K562 (cell line): Measurements from ENCODE around the gene ZNF648. TPM values are rescaled to one million over a fixed set of nuclear protein-coding genes. Genes with fewer than 3 reads are reported as not detected.
"Not testable (repeated sequence)": the region's sequence is repeated elsewhere in the genome, so short reads cannot be mapped to it uniquely, and the experiment has no call there.

ENCODE experiments used
- ATAC-seq: fragments of 200-7000 bp; cut with Tn5 transposase; 3 replicates; pipeline ENCODE4 v1.9.1; 2020; ENCODE audit warnings: moderate library complexity
- BruUV-seq: library from RNA; stranded (reverse); fragments of 400-500 nt; replicated peaks from 2 replicates; lab custom pipeline; 2021; lab: Mats Ljungman, UMichigan
- CTCF ChIA-PET: fragments of 300-600 bp; formaldehyde crosslinking; extraction: SDS; loops from one replicate; lab custom pipeline; 2021; ENCODE audit warnings: low intra/inter-chr PET ratio; lab: Yijun Ruan, JAX
- POLR2A ChIA-PET: fragments of 300-600, 350-650 bp; sonication (Branson Sonifier 250); formaldehyde crosslinking; extraction: SDS; loops from one replicate; lab custom pipeline; 2021; ENCODE audit warnings: antibody characterized with exemption, inconsistent platforms; lab: Yijun Ruan, JAX
- DNase-seq, 4 experiments: peaks; one replicate each; pipeline versions ENCODE4 v3.0.0 to v3.0.0-alpha.2; 2011 to 2018; ENCODE audit warnings: low spot score in 3 of 4, mixed read lengths in 3 of 4; ENCODE audit errors: extremely low read depth in 1 of 4
- FAIRE-seq: peaks from 2 replicates; lab custom pipeline; 2011; peaks lifted over from hg19 to GRCh38; lab: Jason Lieb, UNC
- H2AFZ ChIP-seq: 2 replicates; pipeline ENCODE4 v1.6.0; 2011; ENCODE audit warnings: low read depth, low read length, control low read depth, inconsistent platforms
- H3K27ac ChIP-seq: fragments of 200-600 bp; 3 replicates; pipeline ENCODE4 v1.8.0; 2011; ENCODE audit warnings: low read depth, mild to moderate bottlenecking, control low read depth, inconsistent platforms, low read length, moderate library complexity, mixed read lengths; ENCODE audit errors: extremely low read depth
- H3K27me3 ChIP-seq, 2 experiments: fragments of 300-600 bp in 1 of 2; 2 replicates in 1 of 2; 3 replicates in 1 of 2; pipeline versions ENCODE4 v1.6.0 to v1.8.0; 2011; ENCODE audit warnings: inconsistent platforms in 2 of 2, low read length in 2 of 2, mild to moderate bottlenecking in 1 of 2, mixed read lengths in 1 of 2, moderate library complexity in 1 of 2; ENCODE audit not compliant: control insufficient read depth in 2 of 2, insufficient read depth in 2 of 2
- H3K36me3 ChIP-seq: fragments of 300-600 bp; 3 replicates; pipeline ENCODE4 v1.8.0; 2011; ENCODE audit warnings: mild to moderate bottlenecking, low read length, inconsistent platforms; ENCODE audit not compliant: control insufficient read depth, insufficient read depth
- H3K4me1 ChIP-seq, 2 experiments: fragments of 200-600 bp in 1 of 2; replicated peaks in 1 of 2; 2 replicates in 1 of 2; 3 replicates in 1 of 2; pipeline versions ENCODE4 v1.5.1 to v1.8.0; 2011; ENCODE audit warnings: inconsistent platforms in 2 of 2, low read length in 2 of 2, mild to moderate bottlenecking in 1 of 2, mixed read lengths in 1 of 2, moderate library complexity in 1 of 2; ENCODE audit not compliant: control insufficient read depth in 2 of 2, insufficient read depth in 2 of 2
- H3K4me2 ChIP-seq: 2 replicates; pipeline ENCODE4 v1.6.1; 2011; ENCODE audit warnings: low read length, control low read depth, inconsistent platforms, mixed read lengths; ENCODE audit not compliant: insufficient read depth
- H3K4me3 ChIP-seq: fragments of 200-600 bp; sonication (generic), shearing (Covaris generic); 2 replicates; pipeline ENCODE4 v1.5.1; 2016; ENCODE audit warnings: control low read depth, inconsistent platforms
- H3K79me2 ChIP-seq: fragments of 200-600 bp; 3 replicates; pipeline ENCODE4 v1.8.0; 2011; ENCODE audit warnings: low read length, inconsistent platforms; ENCODE audit not compliant: control insufficient read depth, insufficient read depth
- H3K9ac ChIP-seq, 2 experiments: 2 replicates each; pipeline versions ENCODE4 v1.6.0 to v1.6.1; 2011; ENCODE audit warnings: low read depth in 2 of 2, low read length in 2 of 2, control low read depth in 1 of 2, inconsistent platforms in 1 of 2, mild to moderate bottlenecking in 1 of 2, mixed read lengths in 1 of 2; ENCODE audit not compliant: insufficient read depth in 1 of 2
- H3K9me1 ChIP-seq: one replicate; pipeline ENCODE4 v1.6.0; 2011; ENCODE audit warnings: inconsistent platforms, mild to moderate bottlenecking, low read length, moderate library complexity; ENCODE audit not compliant: control insufficient read depth, insufficient read depth
- H3K9me3 ChIP-seq: replicated peaks from 2 replicates; pipeline ENCODE4 v1.5.1; 2011; ENCODE audit warnings: low read depth, low read length, inconsistent platforms; ENCODE audit not compliant: control insufficient read depth, insufficient read depth
- H4K20me1 ChIP-seq: replicated peaks from 2 replicates; pipeline ENCODE4 v1.6.1; 2011; ENCODE audit warnings: low read length, inconsistent platforms, mixed read lengths; ENCODE audit not compliant: control insufficient read depth, insufficient read depth
- HDAC8 ChIP-seq: fragments of 450-650 bp; IDR thresholded peaks from 2 replicates; pipeline ENCODE4 v1.6.1; 2016; ENCODE audit warnings: mild to moderate bottlenecking, missing genetic modification characterization, moderate library complexity, missing compliant biosample characterization
- SPI1 ChIP-seq: IDR thresholded peaks from 2 replicates; pipeline ENCODE4 v1.6.1; 2011; ENCODE audit warnings: low read depth, low read length, control low read depth, borderline replicate concordance
- TRIM24 ChIP-seq, 2 experiments: fragments of 450-650 bp; IDR thresholded peaks; 2 replicates each; pipeline ENCODE4 v1.6.1; 2016
- whole genome bisulfite sequencing: fragments of 100-300 bp; shearing (Covaris generic); methylation state at CpG from one replicate; pipeline ENCODE4 v1.1.6; 2016; ENCODE audit warnings: low coverage, mixed read lengths; ENCODE audit not compliant: insufficient coverage; ENCODE audit errors: missing lambda C conversion rate; 5-methylcytosine and 5-hydroxymethylcytosine counted together
- in situ Hi-C: fragments of 300-500 bp; cut with MboI; formaldehyde crosslinking; loops from 4 replicates; pipeline ENCODE4 v1.15.0; 2018; ENCODE audit warnings: inconsistent platforms, mixed read lengths
- intact Hi-C: fragments of 100-400 bp; cut with micrococcal nuclease; formaldehyde crosslinking; loops from 2 replicates; pipeline ENCODE4 v1.14.2; 2022
- polyA plus RNA-seq, 8 experiments: library from polyadenylated mRNA; depleted of rRNA in 4 of 8; stranded (reverse) in 5 of 8; unstranded in 3 of 8; fragments of >200 nt; fragmentation: Nextera tagmentation in 2 of 8; fragmentation: Illumina TruSeq in 1 of 8; extraction: Ambion mirVana in 2 of 8; extraction: Trizol in 1 of 8; gene quantifications; 2 replicates each; pipeline versions ENCODE4 v1.2.1 to v1.2.3, GENCODE V29; 2011 to 2014; ENCODE audit warnings: inconsistent platforms in 1 of 8, missing spikeins in 1 of 8
- total RNA-seq, 7 experiments: library from RNA; depleted of rRNA in 6 of 7; stranded (reverse); fragments of >200 nt in 6 of 7; fragmentation: Illumina TruSeq in 2 of 7; extraction: Trizol in 2 of 7; gene quantifications; 2 replicates each; pipeline versions ENCODE4 v1.2.1 to v1.2.3, GENCODE V29; 2011 to 2021; ENCODE audit warnings: low replicate concordance in 1 of 7
- TF ChIP-seq, protein P1 (sequence below), 2 experiments: fragments of 450-650 bp; IDR thresholded peaks; 2 replicates each; pipeline ENCODE4 v1.6.1; 2018; ENCODE audit warnings: mild to moderate bottlenecking in 2 of 2, low read depth in 1 of 2; ENCODE audit not compliant: partially characterized antibody in 2 of 2
- TF ChIP-seq, protein P2 (sequence below), 2 experiments: IDR thresholded peaks in 1 of 2; conservative IDR thresholded peaks in 1 of 2; 2 replicates each; pipeline ENCODE4 v1.6.1; 2016; ENCODE audit warnings: low read depth in 2 of 2, mild to moderate bottlenecking in 1 of 2, missing compliant biosample characterization in 1 of 2, missing genetic modification characterization in 1 of 2, moderate library complexity in 1 of 2

ZNF648 gene
- total and polyA plus RNA-seq, 9 of the 15 experiments (the other 6 are each of a cell fraction or from before 2014, with no cell fraction given) = 0.06 to 0.27 (median 0.18) TPM; not detected in 2

DNA sequence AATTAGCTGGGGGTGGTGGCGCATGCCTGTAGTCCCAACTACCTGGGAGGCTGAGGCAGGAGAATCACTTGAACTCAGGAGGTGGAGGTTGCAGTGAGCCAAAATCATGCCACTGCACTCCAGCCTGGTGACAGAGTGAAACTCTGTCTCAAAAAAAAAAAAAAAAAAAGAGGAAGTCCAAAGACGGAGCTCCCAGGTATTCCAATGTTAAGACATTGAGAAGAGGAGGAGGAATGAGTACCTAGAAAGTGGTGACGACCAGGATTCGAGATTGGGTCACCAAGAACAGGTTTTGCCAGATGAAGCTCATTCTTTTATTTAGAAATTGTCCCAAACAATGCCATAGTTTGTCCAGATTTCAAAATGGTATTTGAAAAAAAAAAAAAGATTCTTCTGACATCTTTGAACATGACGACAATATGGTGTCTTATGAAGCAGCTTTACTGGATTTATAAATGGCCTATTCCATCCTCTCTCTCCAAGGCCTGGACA is 33.0 kb upstream of the ZNF648 start:
- intact Hi-C loops, CTCF ChIA-PET, ATAC-seq, H3K4me1 ChIP-seq, H3K27ac ChIP-seq, H2AFZ ChIP-seq, in situ Hi-C loops, H3K9ac ChIP-seq, H3K9me1 ChIP-seq, H3K9me3 ChIP-seq, H3K36me3 ChIP-seq, BruUV-seq, H3K79me2 ChIP-seq, H4K20me1 ChIP-seq, H3K4me3 ChIP-seq, H3K4me2 ChIP-seq, FAIRE-seq, DNase-seq: not testable (repeated sequence)
- POLR2A ChIA-PET = interaction anchor here (0.6 to 1.1 kb wide), 2 partner anchors 18 to 782 kb away, joined by 3 to 6 read pairs; no protein-coding TSS in a partner anchor
- TF ChIP-seq SPI1 = peak; percentile 76
- H3K27me3 ChIP-seq = peaks cover 14 to 45% of the 10 kb centered on the region in 2 experiments; a peak in 4 of 5 replicates
- 2% methylated on average over 5 of the region's 5 CpGs for WGBS

DNA sequence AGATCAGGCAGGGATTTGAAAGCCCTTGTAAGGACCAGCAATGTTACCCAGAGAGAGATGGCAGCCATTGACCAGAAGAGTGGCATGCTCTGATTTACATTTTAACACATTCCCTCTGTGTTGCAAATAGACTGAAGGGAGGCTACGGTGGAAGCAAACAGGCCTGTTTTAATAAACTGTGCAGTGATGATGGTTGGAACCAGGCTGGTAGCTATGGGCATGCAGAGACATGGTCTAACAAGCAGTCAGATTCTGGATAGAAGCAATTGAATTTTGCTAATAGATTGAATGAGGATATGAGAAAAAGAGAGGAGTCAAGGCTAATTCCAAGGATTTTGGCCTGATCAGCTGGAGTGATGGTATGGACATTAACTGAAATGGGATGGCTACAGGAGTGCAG is 32.3 kb upstream of the ZNF648 start:
- CTCF ChIA-PET = no interaction called here
- no peak for TF ChIP-seq HDAC8 (tag)
- TF ChIP-seq TRIM24 (IDR thresholded peaks at IDR 0.05) = no peak
- TF ChIP-seq, protein P1, sequence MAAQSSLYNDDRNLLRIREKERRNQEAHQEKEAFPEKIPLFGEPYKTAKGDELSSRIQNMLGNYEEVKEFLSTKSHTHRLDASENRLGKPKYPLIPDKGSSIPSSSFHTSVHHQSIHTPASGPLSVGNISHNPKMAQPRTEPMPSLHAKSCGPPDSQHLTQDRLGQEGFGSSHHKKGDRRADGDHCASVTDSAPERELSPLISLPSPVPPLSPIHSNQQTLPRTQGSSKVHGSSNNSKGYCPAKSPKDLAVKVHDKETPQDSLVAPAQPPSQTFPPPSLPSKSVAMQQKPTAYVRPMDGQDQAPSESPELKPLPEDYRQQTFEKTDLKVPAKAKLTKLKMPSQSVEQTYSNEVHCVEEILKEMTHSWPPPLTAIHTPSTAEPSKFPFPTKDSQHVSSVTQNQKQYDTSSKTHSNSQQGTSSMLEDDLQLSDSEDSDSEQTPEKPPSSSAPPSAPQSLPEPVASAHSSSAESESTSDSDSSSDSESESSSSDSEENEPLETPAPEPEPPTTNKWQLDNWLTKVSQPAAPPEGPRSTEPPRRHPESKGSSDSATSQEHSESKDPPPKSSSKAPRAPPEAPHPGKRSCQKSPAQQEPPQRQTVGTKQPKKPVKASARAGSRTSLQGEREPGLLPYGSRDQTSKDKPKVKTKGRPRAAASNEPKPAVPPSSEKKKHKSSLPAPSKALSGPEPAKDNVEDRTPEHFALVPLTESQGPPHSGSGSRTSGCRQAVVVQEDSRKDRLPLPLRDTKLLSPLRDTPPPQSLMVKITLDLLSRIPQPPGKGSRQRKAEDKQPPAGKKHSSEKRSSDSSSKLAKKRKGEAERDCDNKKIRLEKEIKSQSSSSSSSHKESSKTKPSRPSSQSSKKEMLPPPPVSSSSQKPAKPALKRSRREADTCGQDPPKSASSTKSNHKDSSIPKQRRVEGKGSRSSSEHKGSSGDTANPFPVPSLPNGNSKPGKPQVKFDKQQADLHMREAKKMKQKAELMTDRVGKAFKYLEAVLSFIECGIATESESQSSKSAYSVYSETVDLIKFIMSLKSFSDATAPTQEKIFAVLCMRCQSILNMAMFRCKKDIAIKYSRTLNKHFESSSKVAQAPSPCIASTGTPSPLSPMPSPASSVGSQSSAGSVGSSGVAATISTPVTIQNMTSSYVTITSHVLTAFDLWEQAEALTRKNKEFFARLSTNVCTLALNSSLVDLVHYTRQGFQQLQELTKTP (IDR thresholded peaks at IDR 0.05; ENCODE audit: low read depth in 1 of 2, partially characterized antibody in 2 of 2) = no peak
- TF ChIP-seq, protein P2, sequence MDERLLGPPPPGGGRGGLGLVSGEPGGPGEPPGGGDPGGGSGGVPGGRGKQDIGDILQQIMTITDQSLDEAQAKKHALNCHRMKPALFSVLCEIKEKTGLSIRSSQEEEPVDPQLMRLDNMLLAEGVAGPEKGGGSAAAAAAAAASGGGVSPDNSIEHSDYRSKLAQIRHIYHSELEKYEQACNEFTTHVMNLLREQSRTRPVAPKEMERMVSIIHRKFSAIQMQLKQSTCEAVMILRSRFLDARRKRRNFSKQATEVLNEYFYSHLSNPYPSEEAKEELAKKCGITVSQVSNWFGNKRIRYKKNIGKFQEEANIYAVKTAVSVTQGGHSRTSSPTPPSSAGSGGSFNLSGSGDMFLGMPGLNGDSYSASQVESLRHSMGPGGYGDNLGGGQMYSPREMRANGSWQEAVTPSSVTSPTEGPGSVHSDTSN (CRISPR knock-in tag; IDR thresholded peaks at IDR 0.05; ENCODE audit: low read depth) = no peak
- TF ChIP-seq, protein P2 (tag; conservative IDR thresholded peaks at IDR 0.05; ENCODE audit: low read depth) = no peak

More for the DNA sequence above, 32.3 kb upstream of the ZNF648 start:
- 0% methylated on average over 1 of the region's 1 CpG for WGBS
- H4K20me1 ChIP-seq = no peaks in the 10 kb centered on the region
- in situ Hi-C loops = no loop called here
- no peak overlapping the region for H3K27ac ChIP-seq
- no peaks in the 10 kb centered on the region for H3K4me1 ChIP-seq
- no peak overlapping the region for H3K9ac ChIP-seq
- no peaks in the 10 kb centered on the region for H3K9me3 ChIP-seq
- H3K4me2 ChIP-seq = no peak overlapping the region
- H3K4me3 ChIP-seq = no peak overlapping the region
- no peak overlapping the region for H2AFZ ChIP-seq
- no peaks in the 10 kb centered on the region for H3K36me3 ChIP-seq
- POLR2A ChIA-PET = interaction anchor here (0.8 kb wide), 1 partner anchor 302 kb away, joined by 3 read pairs; no protein-coding TSS in a partner anchor
- no TSS peak for BruUV-seq
- H3K27me3 ChIP-seq = peaks cover 20 to 53% of the 10 kb centered on the region in 2 experiments; a peak in 4 of 5 replicates
- intact Hi-C loops = no loop called here
- ATAC-seq (no peak), DNase-seq (no peak), FAIRE-seq (no peak)
- H3K9me1 ChIP-seq = no peaks in the 10 kb centered on the region
- no peaks in the 10 kb centered on the region for H3K79me2 ChIP-seq
